ENCODE data around the gene RNF167. TPM values are rescaled to one million over a fixed set of nuclear protein-coding genes. Genes with fewer than 3 reads are reported as not detected.

The RNF167 gene
- total and polyA plus RNA-seq, 2 experiments from 2014 or later = 19.8 to 36.6 TPM

DNA sequence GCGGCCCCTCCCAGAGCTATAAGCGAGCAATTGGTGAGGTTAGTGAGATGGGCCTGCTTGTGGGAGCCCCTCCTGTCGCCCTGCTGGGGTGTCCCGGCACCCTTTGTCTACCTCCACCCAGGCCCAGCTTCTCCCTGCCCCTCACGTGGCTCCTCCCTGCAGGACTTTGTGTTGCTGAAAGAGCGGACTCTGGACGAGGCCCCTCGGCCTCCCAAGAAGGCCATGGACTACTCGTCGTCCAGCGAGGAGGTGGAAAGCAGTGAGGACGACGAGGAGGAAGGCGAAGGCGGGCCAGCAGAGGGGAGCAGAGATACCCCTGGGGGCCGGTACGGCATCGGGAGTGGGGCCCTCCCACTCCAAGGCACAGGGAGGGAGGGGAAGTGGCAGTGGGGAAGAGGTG is 46.8 kb upstream of the RNF167 start:
- H3K27ac ChIP-seq = no peak overlapping the region
- H3K4me1 ChIP-seq (ENCODE audit: insufficient read depth) = no peaks in the 10 kb centered on the region
- TF ChIP-seq EZH2 (IDR thresholded peaks at IDR 0.05; ENCODE audit: insufficient read depth, poor library complexity, severe bottlenecking) (no peak), EZH2phosphoT487 (IDR thresholded peaks at IDR 0.05; ENCODE audit: insufficient read depth, low read depth) (no peak)
- no peaks in the 10 kb centered on the region; the same call in 1 of the 2 replicates for H3K36me3 ChIP-seq (ENCODE audit: low read depth)
- no peak overlapping the region for H3K9ac ChIP-seq
- no peaks in the 10 kb centered on the region for H3K27me3 ChIP-seq (replicated peaks; ENCODE audit: insufficient read depth)
- 89 to 94% methylated on average over 15 to 18 of the region's 18 CpGs for WGBS, 2 experiments (ENCODE audit: low coverage in 1 of 2, low lambda C conversion rate in 2 of 2, missing lambda C conversion rate in 2 of 2)
- no peaks in the 10 kb centered on the region for H3K9me3 ChIP-seq (ENCODE audit: low read depth)
- DNase-seq = no peak
- H2AFZ ChIP-seq = no peak overlapping the region
- in situ Hi-C loops (cut with MboI) = loop anchor here (10.0 kb wide), 1 partner anchor 178 kb away; the partner anchor contains the start of gene ARRB2
- no peak overlapping the region for H3K4me2 ChIP-seq (ENCODE audit: unreplicated experiment)
- no peaks in the 10 kb centered on the region for H4K20me1 ChIP-seq (ENCODE audit: insufficient read depth)
- H3K9me2 ChIP-seq (ENCODE audit: insufficient read depth) = no peaks in the 10 kb centered on the region
- H3K79me2 ChIP-seq (ENCODE audit: insufficient read depth) = no peaks in the 10 kb centered on the region
- no peaks in the 10 kb centered on the region for H3F3A ChIP-seq (ENCODE audit: insufficient read depth)
- H3K4me3 ChIP-seq = no peak overlapping the region

DNA sequence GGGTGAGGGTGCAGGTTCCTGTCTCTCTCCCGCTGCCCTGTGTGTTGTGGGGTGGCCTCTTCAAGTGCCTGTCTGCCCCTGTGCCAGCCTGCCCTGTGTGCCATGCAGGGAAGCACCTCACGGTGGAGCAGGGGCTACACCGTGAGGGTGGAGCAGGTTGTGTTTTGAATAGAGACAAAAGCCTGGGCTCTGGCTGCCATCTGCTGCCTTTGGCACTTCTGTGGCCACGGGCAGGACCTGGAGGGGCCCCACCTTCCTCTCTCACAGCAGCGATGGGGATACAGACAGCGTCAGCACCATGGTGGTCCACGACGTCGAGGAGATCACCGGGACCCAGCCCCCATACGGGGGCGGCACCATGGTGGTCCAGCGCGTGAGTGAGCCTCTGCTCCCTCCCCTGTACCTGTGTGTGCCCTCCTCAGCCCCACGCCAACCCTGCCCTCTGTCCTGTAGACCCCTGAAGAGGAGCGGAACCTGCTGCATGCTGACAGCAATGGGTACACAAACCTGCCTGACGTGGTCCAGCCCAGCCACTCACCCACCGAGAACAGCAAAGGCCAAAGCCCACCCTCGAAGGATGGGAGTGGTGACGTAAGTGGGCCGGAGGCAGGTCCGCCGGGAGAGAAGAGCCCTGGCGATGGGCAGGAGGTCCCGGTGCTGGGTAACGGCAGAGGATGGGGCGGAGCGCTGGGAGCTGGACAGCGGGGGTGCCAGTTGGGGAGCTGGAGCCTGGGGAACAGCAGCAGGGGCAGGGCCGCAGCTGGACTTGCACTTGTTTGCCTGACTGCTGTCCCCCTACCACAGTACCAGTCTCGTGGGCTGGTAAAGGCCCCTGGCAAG is 46.1 kb upstream of the RNF167 start:
- no peaks in the 10 kb centered on the region for H4K20me1 ChIP-seq (ENCODE audit: insufficient read depth)
- in situ Hi-C loops (cut with MboI) = loop anchor here (10.0 kb wide), 1 partner anchor 179 kb away; the partner anchor contains the start of gene ARRB2

DNA sequence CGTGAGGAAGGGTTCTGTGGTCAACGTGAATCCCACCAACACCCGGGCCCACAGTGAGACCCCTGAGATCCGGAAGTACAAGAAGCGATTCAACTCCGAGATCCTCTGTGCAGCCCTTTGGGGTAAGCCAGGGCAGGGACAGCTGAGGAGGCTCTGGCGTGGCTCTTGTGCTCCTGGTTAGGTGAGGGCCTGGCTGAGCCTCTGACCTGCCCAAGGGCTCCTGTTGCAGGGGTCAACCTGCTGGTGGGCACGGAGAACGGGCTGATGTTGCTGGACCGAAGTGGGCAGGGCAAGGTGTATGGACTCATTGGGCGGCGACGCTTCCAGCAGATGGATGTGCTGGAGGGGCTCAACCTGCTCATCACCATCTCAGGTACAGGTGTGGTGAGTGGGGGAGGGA is 44.9 kb upstream of the RNF167 start:
- in situ Hi-C loops (cut with MboI) = loop anchor here (10.0 kb wide), 1 partner anchor 180 kb away; the partner anchor contains the start of gene ARRB2
- no peaks in the 10 kb centered on the region for H3K36me3 ChIP-seq (ENCODE audit: low read depth)
- H3K9me2 ChIP-seq (ENCODE audit: insufficient read depth) = no peaks in the 10 kb centered on the region

More for the DNA sequence above, 46.1 kb upstream of the RNF167 start:
- Histone ChIP-seq H3K9me3 (ENCODE audit: low read depth) (no peaks in the 10 kb centered on the region), H3K36me3 (ENCODE audit: low read depth) (no peaks in the 10 kb centered on the region), H3F3A (ENCODE audit: insufficient read depth) (no peaks in the 10 kb centered on the region), H3K27ac (no peak overlapping the region), H3K4me1 (ENCODE audit: insufficient read depth) (no peaks in the 10 kb centered on the region), H3K27me3 (replicated peaks; ENCODE audit: insufficient read depth) (no peaks in the 10 kb centered on the region), H3K9ac (no peak overlapping the region), H2AFZ (no peak overlapping the region), H3K9me2 (ENCODE audit: insufficient read depth) (no peaks in the 10 kb centered on the region), H3K79me2 (ENCODE audit: insufficient read depth) (no peaks in the 10 kb centered on the region), H3K4me3 (no peak overlapping the region), H3K4me2 (ENCODE audit: unreplicated experiment) (no peak overlapping the region)
- TF ChIP-seq EZH2phosphoT487 (IDR thresholded peaks at IDR 0.05; ENCODE audit: insufficient read depth, low read depth) (no peak), EZH2 (IDR thresholded peaks at IDR 0.05; ENCODE audit: insufficient read depth, poor library complexity, severe bottlenecking) (no peak)
- DNase-seq = no peak
- 92 to 95% methylated on average over 31 of the region's 31 CpGs for WGBS, 2 experiments (ENCODE audit: low coverage in 1 of 2, low lambda C conversion rate in 2 of 2, missing lambda C conversion rate in 2 of 2)

DNA sequence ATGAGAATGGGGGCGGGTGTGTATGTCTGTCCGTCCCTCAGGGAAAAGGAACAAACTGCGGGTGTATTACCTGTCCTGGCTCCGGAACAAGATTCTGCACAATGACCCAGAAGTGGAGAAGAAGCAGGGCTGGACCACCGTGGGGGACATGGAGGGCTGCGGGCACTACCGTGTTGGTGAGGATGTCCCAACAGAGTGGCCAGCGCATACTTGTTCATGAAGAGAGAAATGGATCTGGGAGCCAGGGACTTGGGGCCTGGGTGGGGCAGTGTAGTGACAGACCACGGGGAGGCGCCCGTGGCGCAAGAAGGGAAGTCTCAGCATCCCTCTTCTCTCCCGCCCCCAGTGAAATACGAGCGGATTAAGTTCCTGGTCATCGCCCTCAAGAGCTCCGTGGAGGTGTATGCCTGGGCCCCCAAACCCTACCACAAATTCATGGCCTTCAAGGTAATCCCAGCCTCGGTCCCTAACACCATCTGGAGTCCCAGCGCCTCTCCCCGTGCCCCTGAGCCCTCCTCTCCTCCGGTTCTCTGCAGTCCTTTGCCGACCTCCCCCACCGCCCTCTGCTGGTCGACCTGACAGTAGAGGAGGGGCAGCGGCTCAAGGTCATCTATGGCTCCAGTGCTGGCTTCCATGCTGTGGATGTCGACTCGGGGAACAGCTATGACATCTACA is 44.3 kb upstream of the RNF167 start:
- DNase-seq = no peak
- Histone ChIP-seq H3K27ac (no peak overlapping the region), H3K9ac (no peak overlapping the region), H3F3A (ENCODE audit: insufficient read depth) (no peaks in the 10 kb centered on the region), H3K27me3 (replicated peaks; ENCODE audit: insufficient read depth) (no peaks in the 10 kb centered on the region), H3K9me3 (ENCODE audit: low read depth) (no peaks in the 10 kb centered on the region), H2AFZ (no peak overlapping the region), H3K36me3 (ENCODE audit: low read depth) (no peaks in the 10 kb centered on the region), H3K9me2 (ENCODE audit: insufficient read depth) (no peaks in the 10 kb centered on the region), H3K4me3 (no peak overlapping the region), H4K20me1 (ENCODE audit: insufficient read depth) (no peaks in the 10 kb centered on the region), H3K4me1 (ENCODE audit: insufficient read depth) (no peaks in the 10 kb centered on the region), H3K79me2 (ENCODE audit: insufficient read depth) (no peaks in the 10 kb centered on the region), H3K4me2 (ENCODE audit: unreplicated experiment) (no peak overlapping the region)
- in situ Hi-C loops (cut with MboI) = loop anchor here (10.0 kb wide), 1 partner anchor 181 kb away; the partner anchor contains the start of gene ARRB2
- TF ChIP-seq EZH2phosphoT487 (IDR thresholded peaks at IDR 0.05; ENCODE audit: insufficient read depth, low read depth) = no peak
- TF ChIP-seq EZH2 (IDR thresholded peaks at IDR 0.05; ENCODE audit: insufficient read depth, poor library complexity, severe bottlenecking) = no peak
- 83 to 87% methylated on average over 24 to 27 of the region's 27 CpGs for WGBS, 2 experiments (ENCODE audit: low coverage in 1 of 2, low lambda C conversion rate in 2 of 2, missing lambda C conversion rate in 2 of 2)

More for the DNA sequence above, 44.9 kb upstream of the RNF167 start:
- no peaks in the 10 kb centered on the region for H4K20me1 ChIP-seq (ENCODE audit: insufficient read depth)
- no peak overlapping the region for H3K4me3 ChIP-seq
- H3K9me3 ChIP-seq (ENCODE audit: low read depth) = no peaks in the 10 kb centered on the region
- DNase-seq = no peak
- no peaks in the 10 kb centered on the region for H3K79me2 ChIP-seq (ENCODE audit: insufficient read depth)
- no peak overlapping the region for H3K27ac ChIP-seq
- H3K4me1 ChIP-seq (ENCODE audit: insufficient read depth) = no peaks in the 10 kb centered on the region
- no peaks in the 10 kb centered on the region for H3K27me3 ChIP-seq (replicated peaks; ENCODE audit: insufficient read depth)
- 94 to 96% methylated on average over 13 of the region's 13 CpGs for WGBS, 2 experiments (ENCODE audit: low coverage in 1 of 2, low lambda C conversion rate in 2 of 2, missing lambda C conversion rate in 2 of 2)
- H2AFZ ChIP-seq = no peak overlapping the region
- no peak overlapping the region for H3K9ac ChIP-seq
- H3F3A ChIP-seq (ENCODE audit: insufficient read depth) = no peaks in the 10 kb centered on the region
- no peak overlapping the region for H3K4me2 ChIP-seq (ENCODE audit: unreplicated experiment)
- no peak for TF ChIP-seq EZH2 (IDR thresholded peaks at IDR 0.05; ENCODE audit: insufficient read depth, poor library complexity, severe bottlenecking)
- no peak for TF ChIP-seq EZH2phosphoT487 (IDR thresholded peaks at IDR 0.05; ENCODE audit: insufficient read depth, low read depth)
